Subcutaneous adipose tissue (tissue), 4 donors: ENCODE data around the gene ADORA2A. TPM values are rescaled to one million over a fixed set of nuclear protein-coding genes. Genes with fewer than 3 reads are reported as not detected.

Experiments used
- total RNA-seq, 4 donors: library from RNA; depleted of rRNA; stranded (reverse); fragments of >200 nt; gene quantifications; one replicate each; pipeline ENCODE4 v1.1.0, GENCODE V29; 2016
- TF ChIP-seq, protein P1 (sequence below): fragments of 450-650 bp; IDR thresholded peaks from one replicate; pipeline ENCODE4 v1.5.1; 2016; ENCODE audit warnings: low read depth, mild to moderate bottlenecking, control low read depth, antibody characterized with exemption, moderate library complexity

ADORA2A gene
- total RNA-seq, 4 donors from 2014 or later, result 0.88 to 4.7 (median 2.2) TPM

DNA sequence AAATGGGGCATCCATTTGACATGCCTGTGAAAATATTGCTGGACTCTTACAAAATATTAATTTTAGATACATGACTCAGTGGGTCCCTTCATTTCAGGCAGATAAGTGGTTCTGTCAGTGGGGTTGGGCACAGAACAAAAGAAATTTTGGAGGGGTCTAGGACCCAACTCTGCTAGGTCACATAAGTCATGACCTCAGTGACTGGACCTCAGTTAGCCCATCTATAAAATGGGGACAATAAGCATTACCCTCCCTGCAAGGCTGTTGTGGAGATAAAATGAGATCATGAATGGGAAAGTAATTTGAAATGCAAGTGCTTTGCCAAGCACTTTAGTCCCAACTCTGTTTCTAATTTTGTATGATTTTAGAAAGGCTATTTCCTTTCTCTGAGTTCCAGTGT, 23.8 kb downstream of the ADORA2A start:
- TF ChIP-seq, protein P1, sequence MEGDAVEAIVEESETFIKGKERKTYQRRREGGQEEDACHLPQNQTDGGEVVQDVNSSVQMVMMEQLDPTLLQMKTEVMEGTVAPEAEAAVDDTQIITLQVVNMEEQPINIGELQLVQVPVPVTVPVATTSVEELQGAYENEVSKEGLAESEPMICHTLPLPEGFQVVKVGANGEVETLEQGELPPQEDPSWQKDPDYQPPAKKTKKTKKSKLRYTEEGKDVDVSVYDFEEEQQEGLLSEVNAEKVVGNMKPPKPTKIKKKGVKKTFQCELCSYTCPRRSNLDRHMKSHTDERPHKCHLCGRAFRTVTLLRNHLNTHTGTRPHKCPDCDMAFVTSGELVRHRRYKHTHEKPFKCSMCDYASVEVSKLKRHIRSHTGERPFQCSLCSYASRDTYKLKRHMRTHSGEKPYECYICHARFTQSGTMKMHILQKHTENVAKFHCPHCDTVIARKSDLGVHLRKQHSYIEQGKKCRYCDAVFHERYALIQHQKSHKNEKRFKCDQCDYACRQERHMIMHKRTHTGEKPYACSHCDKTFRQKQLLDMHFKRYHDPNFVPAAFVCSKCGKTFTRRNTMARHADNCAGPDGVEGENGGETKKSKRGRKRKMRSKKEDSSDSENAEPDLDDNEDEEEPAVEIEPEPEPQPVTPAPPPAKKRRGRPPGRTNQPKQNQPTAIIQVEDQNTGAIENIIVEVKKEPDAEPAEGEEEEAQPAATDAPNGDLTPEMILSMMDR, result no peak

DNA sequence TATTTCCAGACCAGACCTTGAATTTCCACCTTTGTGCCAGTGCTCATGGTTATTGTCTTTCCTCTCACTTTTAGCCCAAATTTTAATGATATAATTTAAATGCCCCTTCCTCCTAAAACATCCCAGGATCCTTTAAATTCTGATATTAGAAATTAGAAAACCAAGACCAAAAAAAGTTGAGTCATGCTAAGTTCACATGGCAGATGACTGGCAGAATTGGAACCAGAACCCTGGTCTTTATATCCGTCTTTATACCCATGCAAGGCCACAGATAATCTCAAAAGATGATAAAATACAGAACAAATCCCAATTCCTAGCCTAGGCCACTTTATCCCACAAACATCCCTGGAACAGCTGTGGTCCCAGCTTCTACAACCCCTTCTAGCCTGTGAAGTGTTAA, 26.5 kb downstream of the ADORA2A start:
- TF ChIP-seq, protein P1, result no peak

DNA sequence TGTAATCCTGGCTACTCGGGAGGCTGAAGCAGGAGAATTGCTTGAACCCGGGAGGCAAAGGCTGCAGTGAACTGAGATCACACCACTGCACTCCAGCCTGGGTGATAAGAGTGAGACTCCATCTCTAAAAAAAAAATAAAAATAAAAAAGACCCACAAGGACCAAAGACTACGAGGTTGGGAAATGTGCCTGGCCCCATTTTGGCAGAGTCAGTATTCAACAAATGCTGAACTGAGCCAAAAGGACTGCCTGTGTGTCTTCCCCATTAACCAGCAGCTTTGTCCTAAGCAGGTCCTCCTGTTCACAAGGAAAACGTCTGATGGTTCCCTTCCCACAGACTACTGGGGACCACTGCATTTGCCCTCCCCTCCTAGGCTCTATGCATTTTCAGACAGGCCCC, 27.6 kb downstream of the ADORA2A start:
- TF ChIP-seq, protein P1, result no peak

GRCh38 chr22:24455751-24456426, 28.5 kb downstream of the ADORA2A start:
- TF ChIP-seq, protein P1, result no peak

DNA sequence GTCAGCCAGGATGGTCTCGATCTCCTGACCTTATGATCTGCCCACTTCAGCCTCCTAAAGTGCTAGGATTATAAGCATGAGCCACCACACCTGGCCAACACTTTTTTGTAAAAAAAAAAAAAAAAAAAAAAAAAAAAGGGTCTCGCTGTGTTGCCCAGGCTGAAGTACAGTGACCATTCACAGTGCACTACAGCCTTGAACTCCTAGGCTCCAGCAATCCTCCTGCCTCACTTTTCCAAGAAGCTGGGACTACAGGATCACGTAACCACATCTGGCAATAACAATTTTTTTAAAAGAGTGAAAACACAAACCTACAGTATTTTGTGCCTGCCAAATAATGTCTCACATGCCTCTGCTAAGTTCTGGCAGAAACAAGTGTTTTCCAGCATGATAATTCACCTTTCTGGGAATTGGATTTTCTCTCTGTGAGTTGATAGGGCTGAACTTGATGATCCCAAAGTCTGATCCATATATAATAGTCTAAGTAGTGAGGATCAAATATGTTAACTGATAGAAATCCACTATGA, 30.6 kb downstream of the ADORA2A start:
- TF ChIP-seq, protein P1, result no peak

- TF ChIP-seq, protein P1, result no peak
These were observed 32.5 kb downstream of the ADORA2A start for GRCh38 chr22:24459911-24460310.

DNA sequence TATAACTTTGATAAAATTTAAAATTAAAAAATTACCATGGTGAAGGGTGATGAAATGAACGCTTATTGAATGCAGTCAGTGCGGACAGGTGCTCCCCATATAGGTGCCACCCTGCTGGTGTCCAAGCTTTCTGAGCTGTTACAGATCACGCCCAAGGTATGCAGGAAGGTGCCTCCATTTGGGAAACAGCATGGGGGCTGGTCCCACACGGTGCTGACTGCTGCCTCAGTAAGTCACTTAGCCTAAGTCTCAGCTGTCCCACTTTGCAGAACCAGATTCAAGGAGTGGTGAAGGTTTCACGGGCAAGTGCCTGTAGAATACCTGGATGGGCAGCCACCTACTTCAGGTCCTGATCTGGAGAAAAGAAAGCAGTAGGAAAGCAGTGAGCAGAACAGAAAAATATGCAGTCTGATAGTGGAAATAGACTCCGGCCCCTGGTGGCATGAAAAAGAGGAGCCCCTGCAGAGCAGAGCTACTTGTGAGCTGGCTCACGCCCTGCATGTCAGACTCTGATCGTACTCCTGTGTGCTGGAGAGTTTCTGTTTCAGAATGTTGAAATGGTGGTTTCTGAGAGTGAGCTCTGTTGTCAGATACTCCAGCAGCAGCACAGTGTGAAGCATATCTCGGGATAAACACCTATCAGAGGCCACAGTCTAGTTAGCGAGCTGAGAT, 33.2 kb downstream of the ADORA2A start:
- TF ChIP-seq, protein P1, result no peak
